Upper lobe of left lung (tissue), 6 donors: ENCODE measurements around the gene NCBP3. TPM values are rescaled to one million over a fixed set of nuclear protein-coding genes. Genes with fewer than 3 reads are reported as not detected.
"Not testable (repeated sequence)": the region's sequence is repeated elsewhere in the genome, so short reads cannot be mapped to it uniquely, and the experiment has no call there.

Experiments
- ATAC-seq, 2 donors: fragments of 200-7000 bp; cut with Tn5 transposase; one replicate each; pipeline ENCODE4 v1.9.1; 2022; ENCODE audit warnings: mild to moderate bottlenecking in 2 of 2, moderate library complexity in 2 of 2; ENCODE audit not compliant: low FRiP score in 2 of 2
- DNase-seq, 2 donors: peaks; one replicate each; pipeline ENCODE4 v3.0.0-alpha.2; 2019 to 2020
- H3K27ac ChIP-seq, 4 donors: fragments of 200-600 bp; sonication (generic); one replicate each; pipeline ENCODE4 v1.5.1; 2016 to 2019
- H3K27me3 ChIP-seq, 4 donors: fragments of 200-600 bp; sonication (generic); one replicate each; pipeline ENCODE4 v1.5.1; 2017 to 2019
- H3K36me3 ChIP-seq, 4 donors: fragments of 200-600 bp; sonication (generic); one replicate each; pipeline ENCODE4 v1.5.1; 2016 to 2019
- H3K4me1 ChIP-seq, 4 donors: fragments of 200-600 bp; sonication (generic); one replicate each; pipeline ENCODE4 v1.5.1; 2018 to 2019
- H3K4me3 ChIP-seq, 4 donors: fragments of 200-600 bp; sonication (generic); one replicate each; pipeline ENCODE4 v1.5.1; 2017 to 2019; ENCODE audit warnings: mild to moderate bottlenecking in 2 of 4, moderate library complexity in 1 of 4
- H3K9me3 ChIP-seq, 4 donors: fragments of 200-600 bp; sonication (generic); one replicate each; pipeline ENCODE4 v1.5.1; 2018 to 2019
- EP300 ChIP-seq, 4 donors: sonication (generic); formaldehyde crosslinking; IDR thresholded peaks; one replicate each; pipeline ENCODE4 v1.5.1; 2017; ENCODE audit warnings: antibody characterized with exemption in 4 of 4, control low read depth in 2 of 4
- POLR2A ChIP-seq, 4 donors: fragments of 450-650 bp; IDR thresholded peaks; one replicate each; pipeline ENCODE4 v1.5.1; 2016 to 2017; ENCODE audit warnings: antibody characterized with exemption in 4 of 4, mild to moderate bottlenecking in 2 of 4
- POLR2AphosphoS5 ChIP-seq, 2 donors: sonication (generic); formaldehyde crosslinking; IDR thresholded peaks; one replicate each; pipeline ENCODE4 v1.5.1; 2017; ENCODE audit warnings: antibody characterized with exemption in 2 of 2
- WGBS, 2 donors: methylation state at CpG; one replicate each; pipeline ENCODE4 v1.1.5; 2017 to 2018; 5-methylcytosine and 5-hydroxymethylcytosine counted together
- total RNA-seq, 6 donors: library from RNA; depleted of rRNA in 4 of 6; stranded (reverse); fragments of >200 nt in 4 of 6; gene quantifications; one replicate each; pipeline versions ENCODE4 v1.1.0 to v1.2.1, GENCODE V29; 2016 to 2021
- TF ChIP-seq, protein P1 (sequence below), 6 experiments: fragments of 450-650 bp in 4 of 6; fragments of 200-600 bp in 2 of 6; sonication (generic) in 2 of 6; IDR thresholded peaks; one replicate each; pipeline ENCODE4 v1.5.1; 2016 to 2019; ENCODE audit warnings: antibody characterized with exemption in 6 of 6
- donor health status: DM: no; HTN: no; CAD: no; lungs with moderate emphysema.
- donor health status: DM: no; HTN: yes; CAD: no; lungs with severe emphysema.

Gene NCBP3
- total RNA-seq, 6 donors from 2014 or later = 17.3 to 43.0 (median 32.5) TPM

DNA sequence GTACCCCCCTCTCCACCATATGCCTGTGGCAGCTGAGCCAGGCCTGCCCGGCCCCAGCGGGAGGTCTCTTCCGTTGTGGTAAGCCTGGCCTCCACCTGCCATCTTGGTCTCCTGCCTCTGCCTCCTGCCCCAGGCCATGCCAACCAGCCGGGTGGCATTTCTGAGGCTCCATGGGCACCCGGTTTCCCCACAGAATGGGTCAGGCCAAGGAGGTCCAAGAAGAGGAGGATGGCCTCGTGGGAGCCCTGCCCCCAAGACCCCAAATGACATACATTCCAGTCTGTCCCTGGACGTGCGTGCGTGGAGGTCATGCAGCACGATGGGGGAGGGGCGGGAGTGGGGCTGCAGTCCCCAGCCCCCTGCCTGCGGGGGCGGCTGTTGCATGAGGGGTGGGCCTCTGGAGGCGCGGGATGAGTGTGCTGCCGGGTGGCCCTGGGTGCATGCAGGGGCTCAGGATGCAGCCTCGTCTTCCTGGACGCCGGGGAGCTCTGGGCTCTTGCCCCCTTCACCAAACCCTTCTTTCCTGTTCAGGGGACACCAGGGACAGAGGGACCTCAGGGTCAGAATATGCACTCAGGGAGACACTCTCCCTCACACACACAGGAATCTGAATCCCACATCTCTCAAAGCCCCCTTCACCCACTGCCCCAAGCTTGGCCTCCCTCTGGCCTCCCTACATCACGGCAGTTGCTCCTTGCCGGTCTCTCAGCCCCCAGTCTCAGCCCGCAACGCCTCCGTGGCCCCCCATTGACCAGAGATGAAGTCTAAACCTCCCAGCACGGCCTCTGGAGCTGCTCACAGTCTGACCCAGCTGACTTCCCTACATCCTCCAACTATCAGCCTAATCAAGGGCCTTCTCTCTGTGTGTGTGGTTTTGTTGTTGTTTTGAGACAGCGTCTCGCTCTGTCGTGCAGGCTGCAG is 16.0 kb upstream of the NCBP3 start:
- H3K27me3 ChIP-seq = no peaks in the 10 kb centered on the region
- peaks cover 0 to 8% (median 5%) of the 10 kb centered on the region in 4 donors for H3K4me1 ChIP-seq
- DNase-seq = peak in 1 of 2 donors; percentile 50
- WGBS, 2 donors = 90 to 92% methylated on average over 22 to 26 of the region's 28 CpGs
- H3K4me3 ChIP-seq = no peak overlapping the region
- ATAC-seq = no peak
- TF ChIP-seq POLR2A (IDR thresholded peaks at IDR 0.05) (no peak), EP300 (IDR thresholded peaks at IDR 0.05) (no peak), POLR2AphosphoS5 (IDR thresholded peaks at IDR 0.05) (no peak)
- TF ChIP-seq, protein P1, sequence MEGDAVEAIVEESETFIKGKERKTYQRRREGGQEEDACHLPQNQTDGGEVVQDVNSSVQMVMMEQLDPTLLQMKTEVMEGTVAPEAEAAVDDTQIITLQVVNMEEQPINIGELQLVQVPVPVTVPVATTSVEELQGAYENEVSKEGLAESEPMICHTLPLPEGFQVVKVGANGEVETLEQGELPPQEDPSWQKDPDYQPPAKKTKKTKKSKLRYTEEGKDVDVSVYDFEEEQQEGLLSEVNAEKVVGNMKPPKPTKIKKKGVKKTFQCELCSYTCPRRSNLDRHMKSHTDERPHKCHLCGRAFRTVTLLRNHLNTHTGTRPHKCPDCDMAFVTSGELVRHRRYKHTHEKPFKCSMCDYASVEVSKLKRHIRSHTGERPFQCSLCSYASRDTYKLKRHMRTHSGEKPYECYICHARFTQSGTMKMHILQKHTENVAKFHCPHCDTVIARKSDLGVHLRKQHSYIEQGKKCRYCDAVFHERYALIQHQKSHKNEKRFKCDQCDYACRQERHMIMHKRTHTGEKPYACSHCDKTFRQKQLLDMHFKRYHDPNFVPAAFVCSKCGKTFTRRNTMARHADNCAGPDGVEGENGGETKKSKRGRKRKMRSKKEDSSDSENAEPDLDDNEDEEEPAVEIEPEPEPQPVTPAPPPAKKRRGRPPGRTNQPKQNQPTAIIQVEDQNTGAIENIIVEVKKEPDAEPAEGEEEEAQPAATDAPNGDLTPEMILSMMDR (IDR thresholded peaks at IDR 0.05) = no peak
- H3K36me3 ChIP-seq = peaks cover 0 to 17% (median 11%) of the 10 kb centered on the region in 4 donors
- no peaks in the 10 kb centered on the region for H3K9me3 ChIP-seq
- H3K27ac ChIP-seq = no peak overlapping the region

DNA sequence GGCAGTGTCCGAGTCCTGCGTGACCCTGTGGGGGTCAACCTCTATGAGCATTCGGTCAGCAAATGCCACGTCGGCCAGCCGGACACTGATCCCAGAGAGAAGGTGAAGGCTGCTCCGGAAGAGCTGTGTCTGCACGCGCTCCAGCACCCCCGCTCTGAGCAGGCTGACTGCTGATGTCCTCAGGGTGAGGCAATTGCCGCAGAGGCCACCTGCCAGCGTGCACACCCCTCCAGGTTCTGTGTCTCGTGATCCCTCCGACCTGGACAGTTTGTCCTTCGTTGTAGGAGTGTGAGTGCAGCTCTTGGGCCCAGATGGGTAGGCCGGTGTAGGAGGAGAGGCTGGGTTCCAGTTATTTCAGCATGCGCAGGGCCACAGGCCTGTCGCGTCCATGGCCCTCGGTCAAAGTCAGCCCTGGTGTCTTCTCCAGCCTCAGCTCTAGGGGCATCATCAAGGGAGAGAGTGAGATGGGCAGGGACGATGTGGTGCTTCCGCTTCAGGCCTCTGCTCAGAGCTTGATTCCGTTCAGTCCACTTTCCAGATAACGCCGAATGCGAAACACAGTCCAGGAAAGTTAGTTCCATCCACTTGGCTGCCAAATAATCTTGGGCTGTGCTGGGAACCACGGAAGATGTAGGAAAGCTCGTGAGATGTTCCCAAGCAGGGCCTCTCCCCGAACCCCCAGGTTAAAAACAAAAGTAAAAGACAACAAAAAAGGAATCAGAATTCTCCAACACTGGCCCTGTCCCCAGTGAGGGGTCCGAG is 15.1 kb upstream of the NCBP3 start:
- WGBS, 2 donors = 92 to 96% methylated on average over 23 to 30 of the region's 30 CpGs

DNA sequence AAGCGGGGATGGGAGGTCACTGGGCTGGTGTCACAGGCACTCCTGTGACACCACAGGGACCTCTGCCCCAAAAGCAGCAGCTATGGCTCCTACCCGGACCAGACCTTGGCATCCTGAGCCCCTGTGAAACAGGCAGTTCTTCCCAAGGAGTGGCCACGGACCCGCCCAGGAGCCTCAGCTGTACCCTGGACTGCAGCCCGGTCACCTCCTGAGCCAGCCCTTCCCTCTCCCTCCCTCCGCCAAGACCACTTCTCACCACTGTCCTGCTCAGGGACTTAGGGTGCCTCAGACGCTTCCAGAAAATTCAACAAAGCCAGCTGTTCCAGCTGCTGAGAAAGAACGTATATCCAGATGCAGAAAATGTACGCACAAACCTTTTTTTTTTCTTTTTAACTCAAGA is 13.9 kb upstream of the NCBP3 start:
- no peak for DNase-seq
- TF ChIP-seq EP300 (IDR thresholded peaks at IDR 0.05) (no peak), POLR2A (IDR thresholded peaks at IDR 0.05) (no peak), POLR2AphosphoS5 (IDR thresholded peaks at IDR 0.05) (no peak)
- TF ChIP-seq, protein P1 (IDR thresholded peaks at IDR 0.05) = no peak
- no peaks in the 10 kb centered on the region for H3K9me3 ChIP-seq
- ATAC-seq = no peak
- no peak overlapping the region for H3K27ac ChIP-seq
- no peaks in the 10 kb centered on the region for H3K27me3 ChIP-seq
- WGBS, 2 donors = 78 to 89% methylated on average over 6 to 9 of the region's 9 CpGs
- H3K4me1 ChIP-seq = peaks cover 0 to 4% (median 3%) of the 10 kb centered on the region in 4 donors
- no peak overlapping the region for H3K4me3 ChIP-seq
- H3K36me3 ChIP-seq = peaks cover 0 to 17% (median 11%) of the 10 kb centered on the region in 4 donors

More for the DNA sequence above, 15.1 kb upstream of the NCBP3 start:
- ATAC-seq = no peak
- Histone ChIP-seq H3K36me3 (peaks cover 0 to 17% (median 11%) of the 10 kb centered on the region in 4 donors), H3K27ac (no peak overlapping the region), H3K4me1 (peaks cover 0 to 8% (median 5%) of the 10 kb centered on the region in 4 donors), H3K4me3 (no peak overlapping the region), H3K27me3 (no peaks in the 10 kb centered on the region), H3K9me3 (no peaks in the 10 kb centered on the region)
- DNase-seq = no peak
- TF ChIP-seq POLR2A (IDR thresholded peaks at IDR 0.05) (no peak), POLR2AphosphoS5 (IDR thresholded peaks at IDR 0.05) (no peak), EP300 (IDR thresholded peaks at IDR 0.05) (no peak)
- TF ChIP-seq, protein P1 (IDR thresholded peaks at IDR 0.05) = no peak

DNA sequence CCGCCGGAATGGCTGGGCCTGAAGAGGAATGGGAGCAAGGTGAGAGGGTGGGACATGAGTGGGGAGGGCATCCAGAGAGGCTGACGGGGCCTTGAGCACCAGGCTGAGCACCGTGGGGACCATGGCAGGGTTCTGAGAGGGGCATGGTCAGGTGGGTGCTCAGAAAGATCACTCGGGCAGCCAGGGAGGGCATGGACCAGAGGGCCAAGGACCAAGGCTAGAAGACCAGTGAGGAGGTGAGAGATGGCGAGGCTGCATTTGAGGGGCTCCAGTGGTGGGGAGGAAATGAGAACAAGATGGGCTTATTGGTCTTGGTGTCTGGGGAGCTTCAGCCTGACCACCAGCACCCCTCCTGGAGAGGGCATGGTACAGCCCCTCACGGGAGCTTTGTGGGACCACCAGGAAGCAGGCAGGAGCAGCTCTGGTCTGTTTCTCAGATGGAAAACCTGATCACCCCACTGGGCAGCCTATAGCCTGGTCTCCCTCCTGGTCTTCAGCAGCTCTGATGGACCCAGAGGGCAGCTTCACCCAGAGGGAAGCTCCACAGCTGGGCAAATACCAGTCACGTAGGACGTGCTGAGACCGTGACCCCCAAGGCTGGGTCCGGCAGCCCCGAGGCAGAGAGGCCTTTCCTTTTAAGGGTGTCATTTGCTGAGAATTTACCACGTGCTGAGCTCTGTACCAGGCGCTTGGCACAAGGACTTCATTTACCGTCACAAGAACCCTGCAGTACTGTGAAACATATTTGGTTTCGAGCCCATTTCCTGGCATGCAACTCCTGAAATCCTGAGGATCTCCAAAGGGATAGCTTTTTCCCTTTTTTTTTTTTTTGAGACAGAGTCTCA is 11.4 kb upstream of the NCBP3 start:
- H3K27ac ChIP-seq = no peak overlapping the region
- WGBS, 2 donors = 78 to 88% methylated on average over 11 to 16 of the region's 16 CpGs
- no peak for ATAC-seq
- no peak for DNase-seq
- H3K4me1 ChIP-seq = peaks cover 0 to 4% (median 0%) of the 10 kb centered on the region in 4 donors
- H3K4me3 ChIP-seq = no peak overlapping the region
- TF ChIP-seq POLR2A (IDR thresholded peaks at IDR 0.05) = no peak
- TF ChIP-seq EP300 (IDR thresholded peaks at IDR 0.05) = no peak
- no peak for TF ChIP-seq POLR2AphosphoS5 (IDR thresholded peaks at IDR 0.05)
- TF ChIP-seq, protein P1 (IDR thresholded peaks at IDR 0.05) = no peak
- peaks cover 0 to 17% (median 11%) of the 10 kb centered on the region in 4 donors for H3K36me3 ChIP-seq
- no peaks in the 10 kb centered on the region for H3K27me3 ChIP-seq
- no peaks in the 10 kb centered on the region for H3K9me3 ChIP-seq

DNA sequence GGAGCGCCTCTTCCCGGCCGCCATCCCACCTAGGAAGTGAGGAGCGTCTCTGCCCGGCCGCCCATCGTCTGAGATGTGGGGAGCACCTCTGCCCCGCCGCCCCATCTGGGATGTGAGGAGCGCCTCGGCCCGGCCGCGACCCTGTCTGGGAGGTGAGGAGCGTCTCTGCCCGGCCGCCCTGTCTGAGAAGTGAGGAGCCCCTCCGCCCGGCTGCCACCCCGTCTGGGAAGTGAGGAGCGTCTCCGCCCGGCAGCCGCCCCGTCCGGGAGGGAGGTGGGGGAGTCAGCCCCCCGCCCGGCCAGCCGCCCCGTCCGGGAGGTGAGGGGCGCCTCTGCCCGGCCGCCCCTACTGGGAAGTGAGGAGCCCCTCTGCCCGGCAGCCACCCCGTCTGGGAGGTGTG is 8.2 kb upstream of the NCBP3 start:
- not testable (repeated sequence) for H3K27ac ChIP-seq, H3K4me1 ChIP-seq, ATAC-seq, H3K9me3 ChIP-seq, H3K27me3 ChIP-seq, H3K4me3 ChIP-seq, H3K36me3 ChIP-seq
- DNase-seq = peak in 1 of 2 donors; percentile 66
- WGBS, 2 donors = 80 to 92% methylated on average over 1 to 23 of the region's 36 CpGs
